HEK293 (cell line): ENCODE data around the gene ECE1.

Experiments used
- CTCF ChIA-PET: fragments of 350-600 bp; formaldehyde crosslinking; extraction: SDS; loops from one replicate; lab custom pipeline; 2021; ENCODE audit warnings: antibody characterized with exemption; lab: Yijun Ruan, JAX
- POLR2A ChIA-PET: fragments of 300-600 bp; formaldehyde crosslinking; extraction: SDS; loops from one replicate; lab custom pipeline; 2020; ENCODE audit warnings: antibody characterized with exemption, inconsistent platforms; lab: Yijun Ruan, JAX
- H3K27ac ChIP-seq: fragments of 200-500 bp; sonication (Bioruptor generic); 2 replicates; pipeline ENCODE4 v1.5.1; 2014; ENCODE audit warnings: low read depth, low read length, control low read depth, inconsistent platforms; ENCODE audit errors: extremely low read depth
- H3K36me3 ChIP-seq, 2 experiments: fragments of 200-500 bp in 1 of 2; sonication (Bioruptor generic) in 1 of 2; 1 replicate in 1 of 2; 2 replicates in 1 of 2; pipeline ENCODE4 v1.5.1; 2014 to 2017; ENCODE audit warnings: inconsistent platforms in 2 of 2, low read length in 2 of 2; ENCODE audit not compliant: control insufficient read depth in 2 of 2, insufficient read depth in 1 of 2
- H3K4me1 ChIP-seq: fragments of 200-500 bp; sonication (Bioruptor generic); 2 replicates; pipeline ENCODE4 v1.5.1; 2014; ENCODE audit warnings: mild to moderate bottlenecking, low read length, inconsistent platforms; ENCODE audit not compliant: control insufficient read depth, insufficient read depth
- H3K4me3 ChIP-seq: 2 replicates; pipeline ENCODE4 v1.5.1; 2011; ENCODE audit warnings: low read depth, mild to moderate bottlenecking, control low read depth, low read length, moderate library complexity
- H3K9me3 ChIP-seq: fragments of 200-500 bp; sonication (Bioruptor generic); 2 replicates; pipeline ENCODE4 v1.5.1; 2014; ENCODE audit warnings: low read depth, low read length, inconsistent platforms; ENCODE audit not compliant: control insufficient read depth, insufficient read depth
- ELK4 ChIP-seq: IDR thresholded peaks from 2 replicates; pipeline ENCODE4 v1.6.1; 2011; ENCODE audit warnings: mild to moderate bottlenecking, low read depth, low read length, borderline replicate concordance
- GFI1B ChIP-seq: fragments of 450-650 bp; formaldehyde crosslinking; IDR thresholded peaks from 2 replicates; pipeline ENCODE4 v1.5.1; 2016; ENCODE audit warnings: missing biosample characterization, missing genetic modification characterization
- PRDM6 ChIP-seq: fragments of 450-650 bp; formaldehyde crosslinking; IDR thresholded peaks from 2 replicates; pipeline ENCODE4 v1.5.1; 2017; ENCODE audit warnings: missing biosample characterization, missing genetic modification characterization
- TCF7L2 ChIP-seq: IDR thresholded peaks from 2 replicates; pipeline ENCODE4 v1.6.1; 2011; ENCODE audit warnings: low read depth, mild to moderate bottlenecking, inconsistent platforms, low read length, moderate library complexity, borderline replicate concordance
- ZBTB17 ChIP-seq: fragments of 450-650 bp; formaldehyde crosslinking; IDR thresholded peaks from 2 replicates; pipeline ENCODE4 v1.5.1; 2016; ENCODE audit warnings: missing biosample characterization, missing genetic modification characterization
- ZFHX2 ChIP-seq: fragments of 450-650 bp; formaldehyde crosslinking; conservative IDR thresholded peaks from 2 replicates; pipeline ENCODE4 v1.5.1; 2016; ENCODE audit warnings: missing biosample characterization, missing genetic modification characterization
- ZNF274 ChIP-seq, 2 experiments: fragments of 200-500 bp in 1 of 2; fragments of 450-650 bp in 1 of 2; sonication (Bioruptor generic) in 1 of 2; formaldehyde crosslinking in 1 of 2; IDR thresholded peaks; 2 replicates each; pipeline versions ENCODE4 v1.5.1 to v1.6.1; 2014 to 2016; ENCODE audit warnings: borderline replicate concordance in 1 of 2, inconsistent platforms in 1 of 2, low read length in 1 of 2, missing biosample characterization in 1 of 2, missing genetic modification characterization in 1 of 2
- ZNF354C ChIP-seq: fragments of 450-650 bp; formaldehyde crosslinking; IDR thresholded peaks from 2 replicates; pipeline ENCODE4 v1.5.1; 2016; ENCODE audit warnings: missing biosample characterization, missing genetic modification characterization, low read depth, borderline replicate concordance
- ZNF394 ChIP-seq: fragments of 450-650 bp; formaldehyde crosslinking; IDR thresholded peaks from 2 replicates; pipeline ENCODE4 v1.5.1; 2016; ENCODE audit warnings: missing biosample characterization, missing genetic modification characterization, mild to moderate bottlenecking, moderate library complexity, borderline replicate concordance
- ZNF398 ChIP-seq: fragments of 450-650 bp; formaldehyde crosslinking; IDR thresholded peaks from 2 replicates; pipeline ENCODE4 v1.5.1; 2017; ENCODE audit warnings: missing biosample characterization, missing genetic modification characterization
- ZNF416 ChIP-seq: fragments of 450-650 bp; formaldehyde crosslinking; IDR thresholded peaks from 2 replicates; pipeline ENCODE4 v1.5.1; 2016; ENCODE audit warnings: missing biosample characterization, missing genetic modification characterization
- ZNF521 ChIP-seq: fragments of 450-650 bp; formaldehyde crosslinking; IDR thresholded peaks from 2 replicates; pipeline ENCODE4 v1.5.1; 2017; ENCODE audit warnings: missing biosample characterization, mild to moderate bottlenecking, missing genetic modification characterization
- ZNF544 ChIP-seq: fragments of 450-650 bp; formaldehyde crosslinking; IDR thresholded peaks from 2 replicates; pipeline ENCODE4 v1.5.0; 2017; ENCODE audit warnings: missing biosample characterization, missing genetic modification characterization
- ZNF600 ChIP-seq: fragments of 450-650 bp; formaldehyde crosslinking; IDR thresholded peaks from 2 replicates; pipeline ENCODE4 v1.5.1; 2016; ENCODE audit warnings: missing biosample characterization, missing genetic modification characterization
- ZNF610 ChIP-seq: fragments of 450-650 bp; formaldehyde crosslinking; IDR thresholded peaks from 2 replicates; pipeline ENCODE4 v1.5.1; 2016; ENCODE audit warnings: missing biosample characterization, missing genetic modification characterization, borderline replicate concordance
- ZNF629 ChIP-seq: fragments of 450-650 bp; formaldehyde crosslinking; IDR thresholded peaks from 2 replicates; pipeline ENCODE4 v1.5.1; 2017; ENCODE audit warnings: missing biosample characterization, missing genetic modification characterization
- ZNF658 ChIP-seq: fragments of 450-650 bp; formaldehyde crosslinking; IDR thresholded peaks from 2 replicates; pipeline ENCODE4; 2016; ENCODE audit warnings: missing biosample characterization, missing genetic modification characterization
- ZNF768 ChIP-seq: fragments of 450-650 bp; formaldehyde crosslinking; IDR thresholded peaks from 2 replicates; pipeline ENCODE4 v1.5.1; 2018; ENCODE audit warnings: missing biosample characterization, mild to moderate bottlenecking, missing genetic modification characterization
- ZSCAN16 ChIP-seq: fragments of 450-650 bp; formaldehyde crosslinking; IDR thresholded peaks from 2 replicates; pipeline ENCODE4 v1.5.1; 2016; ENCODE audit warnings: missing biosample characterization, missing genetic modification characterization

The ECE1 gene

GRCh38 chr1:21175670-21176581 lies 114.3 kb downstream of the ECE1 start (continued):
- TF ChIP-seq ZNF610 (tag by site-specific recombination), result no peak
- TF ChIP-seq ZNF768, result no peak
- TF ChIP-seq TCF7L2, result no peak

GRCh38 chr1:21175324-21175669 lies 115.0 kb downstream of the ECE1 start:
- ChIA-PET CTCF (interaction anchor here (1.2 kb wide), 1 partner anchor 479 kb away, joined by 3 read pairs; no protein-coding TSS in a partner anchor), POLR2A (interaction anchor here (1.0 kb wide), 1 partner anchor 388 kb away, joined by 3 read pairs; the partner anchor contains the start of gene HP1BP3)
- peaks cover 2 to 27% of the 10 kb centered on the region in 2 experiments; a peak in 2 of 3 replicates for H3K36me3 ChIP-seq
- H3K9me3 ChIP-seq, result no peaks in the 10 kb centered on the region
- peaks cover 7% of the 10 kb centered on the region; the same call in 1 of the 2 replicates for H3K4me1 ChIP-seq
- TF ChIP-seq ZNF416 (tag by site-specific recombination) (no peak), ZNF274 (IDR thresholded peaks at IDR 0.05; ENCODE audit: low read length) (no peak), ZNF274 (tag by site-specific recombination; IDR thresholded peaks at IDR 0.05; ENCODE audit: borderline replicate concordance) (no peak), ZNF398 (tag by site-specific recombination) (no peak), ELK4 (no peak), ZNF354C (tag by site-specific recombination) (no peak)
- H3K4me3 ChIP-seq, result peak overlapping the region; percentile 93
- peak overlapping the region; percentile 99 for H3K27ac ChIP-seq

GRCh38 chr1:21174654-21175323 lies 115.5 kb downstream of the ECE1 start:
- H3K9me3 ChIP-seq, result no peaks in the 10 kb centered on the region
- H3K4me1 ChIP-seq, result peaks cover 7% of the 10 kb centered on the region; the same call in 1 of the 2 replicates
- ChIA-PET POLR2A (interaction anchor here (1.0 kb wide), 2 partner anchors 17 to 388 kb away, joined by 3 to 4 read pairs; partner anchors contain the start of gene HP1BP3), CTCF (interaction anchor here (1.2 kb wide), 1 partner anchor 478 kb away, joined by 3 read pairs; no protein-coding TSS in a partner anchor)
- TF ChIP-seq ZFHX2 (tag by site-specific recombination), result peak; percentile 42; the same call in 1 of the 2 replicates
- TF ChIP-seq ZNF394 (tag by site-specific recombination), result no peak
- peak; percentile 67 for TF ChIP-seq GFI1B (tag by site-specific recombination)
- no peak for TF ChIP-seq ZSCAN16 (tag by site-specific recombination)
- no peak for TF ChIP-seq ZNF521 (tag by site-specific recombination)
- TF ChIP-seq ZNF544 (tag by site-specific recombination), result no peak
- TF ChIP-seq ZNF600 (tag by site-specific recombination), result 0 out of 2 replicates have a peak, but pooled peaks have one; percentile 48
- TF ChIP-seq ZBTB17 (tag by site-specific recombination), result 0 out of 2 replicates have a peak, but pooled peaks have one; percentile 17
- peak; percentile 82 for TF ChIP-seq PRDM6 (tag by site-specific recombination)
- no peak for TF ChIP-seq ZNF658 (tag by site-specific recombination)
- peak; percentile 64 for TF ChIP-seq ZNF629 (tag by site-specific recombination)
- peak overlapping the region; percentile 99; the same call in 1 of the 2 replicates for H3K27ac ChIP-seq
- H3K36me3 ChIP-seq, result peaks cover 7 to 32% of the 10 kb centered on the region in 2 experiments; a peak in 2 of 3 replicates
- H3K4me3 ChIP-seq, result peak overlapping the region; percentile 93
